H1 (cell line): Measurements from ENCODE around the gene TTC32.

ENCODE experiments used
- CTCF ChIP-seq, 3 experiments: IDR thresholded peaks; 1 replicate in 2 of 3; 2 replicates in 1 of 3; pipeline versions ENCODE4 v1.5.1 to v1.6.1; 2011; ENCODE audit warnings: low read length in 3 of 3, mild to moderate bottlenecking in 3 of 3, inconsistent platforms in 2 of 3, low read depth in 1 of 3, moderate library complexity in 1 of 3; ENCODE audit not compliant: insufficient read depth in 1 of 3; ENCODE audit errors: control extremely low read depth in 1 of 3
- EZH2 ChIP-seq: fragments of 200-600 bp; sonication (generic); IDR thresholded peaks from 2 replicates; pipeline ENCODE4 v1.7.1; 2012; ENCODE audit warnings: low read depth, mild to moderate bottlenecking, moderate library complexity, low read length, inconsistent platforms; ENCODE audit not compliant: severe bottlenecking
- JUN ChIP-seq: IDR thresholded peaks from 2 replicates; pipeline ENCODE4 v1.6.1; 2011; ENCODE audit warnings: low read depth, mild to moderate bottlenecking, improper control_type of control experiment, low read length
- POLR2A ChIP-seq, 2 experiments: IDR thresholded peaks; 1 replicate in 1 of 2; 2 replicates in 1 of 2; pipeline ENCODE4 v1.6.1; 2011; ENCODE audit warnings: low read depth in 2 of 2, low read length in 2 of 2, mild to moderate bottlenecking in 2 of 2; ENCODE audit errors: control extremely low read depth in 1 of 2
- RAD21 ChIP-seq, 2 experiments: IDR thresholded peaks in 1 of 2; conservative IDR thresholded peaks in 1 of 2; 2 replicates each; pipeline ENCODE4 v1.6.1; 2011; ENCODE audit warnings: low read depth in 2 of 2, low read length in 2 of 2, improper control_type of control experiment in 1 of 2, inconsistent platforms in 1 of 2, mild to moderate bottlenecking in 1 of 2, moderate library complexity in 1 of 2

DNA sequence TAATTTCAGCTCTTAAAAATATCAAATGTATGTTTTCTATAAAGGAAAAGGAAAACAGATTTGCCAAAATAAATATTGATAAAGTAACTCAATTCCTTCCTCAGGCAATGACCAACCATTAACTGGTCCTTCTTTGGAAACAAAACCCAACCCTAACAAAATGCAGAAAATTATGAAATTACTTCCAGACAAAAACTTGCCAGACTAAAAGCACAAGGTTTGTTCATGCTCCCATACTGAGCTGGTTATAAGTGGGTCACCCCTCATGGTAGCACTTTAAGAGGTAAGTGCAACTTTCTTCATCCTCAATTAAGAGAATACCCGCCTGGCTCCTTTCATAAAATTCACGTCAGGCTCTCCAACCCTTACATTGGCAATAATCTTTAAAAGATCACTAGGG, 31.1 kb upstream of the TTC32 start:
- TF ChIP-seq RAD21 (IDR thresholded peaks at IDR 0.05 in 1 of 2, conservative IDR thresholded peaks at IDR 0.05 in 1 of 2; ENCODE audit: low read depth in 2 of 2, low read length in 2 of 2) (no peak), EZH2 (no peak), CTCF (IDR thresholded peaks at IDR 0.05; ENCODE audit: control extremely low read depth in 1 of 3, insufficient read depth in 1 of 3, low read depth in 1 of 3, low read length in 3 of 3) (no peak), JUN (no peak), POLR2A (IDR thresholded peaks at IDR 0.05; ENCODE audit: control extremely low read depth in 1 of 2, low read depth in 2 of 2, low read length in 2 of 2) (no peak)
